ENCODE data around the gene GPATCH4.
"Not testable (repeated sequence)": the region's sequence is repeated elsewhere in the genome, so short reads cannot be mapped to it uniquely, and the experiment has no call there.

GPATCH4 gene

GRCh38 chr1:156626079-156626438 is 24.8 kb upstream of the GPATCH4 start:
- DNase-seq, result no peak

- DNase-seq, result peak; percentile 72
These were observed 24.3 kb upstream of the GPATCH4 start for GRCh38 chr1:156625436-156626078.

GRCh38 chr1:156624814-156625435 is 23.6 kb upstream of the GPATCH4 start:
- peak; percentile 41 for DNase-seq

GRCh38 chr1:156623946-156624813 is 22.9 kb upstream of the GPATCH4 start:
- DNase-seq, result peak; percentile 84

- DNase-seq, result no peak
These were observed 21.5 kb upstream of the GPATCH4 start for GRCh38 chr1:156622581-156623297.

- no peak for DNase-seq
These were observed 18.3 kb upstream of the GPATCH4 start for GRCh38 chr1:156619582-156619955.

- DNase-seq, result peak; percentile 73
These were observed 17.7 kb upstream of the GPATCH4 start, which contains the start of gene HAPLN2 for GRCh38 chr1:156618853-156619581. HAPLN2 (plus strand) TSS chr1:156619415; CDS start chr1:156623491, 4,076 bp downstream.

GRCh38 chr1:156616463-156616862 is 15.2 kb upstream of the GPATCH4 start:
- DNase-seq, result peak; percentile 64

- DNase-seq, result no peak
These were observed 14.7 kb upstream of the GPATCH4 start for GRCh38 chr1:156615946-156616345.

GRCh38 chr1:156612666-156613065 is 11.4 kb upstream of the GPATCH4 start:
- no peak for DNase-seq

GRCh38 chr1:156610072-156610471 is 8.8 kb upstream of the GPATCH4 start:
- DNase-seq, result not testable (repeated sequence)

GRCh38 chr1:156608981-156609380 is 7.7 kb upstream of the GPATCH4 start:
- peak; percentile 83 for DNase-seq

- peak; percentile 94 for DNase-seq
These were observed 6.9 kb upstream of the GPATCH4 start for GRCh38 chr1:156608036-156608674.

GRCh38 chr1:156607344-156607743 is 6.1 kb upstream of the GPATCH4 start:
- DNase-seq, result not testable (repeated sequence)

- DNase-seq, result peak; percentile 54
These were observed 1.3 kb upstream of the GPATCH4 start for GRCh38 chr1:156602557-156602993.

- DNase-seq, result no peak
These were observed 613 bp upstream of the GPATCH4 start for GRCh38 chr1:156601892-156602291.

GRCh38 chr1:156600733-156601121 is 552 bp downstream of the GPATCH4 start:
- peak; percentile 69 for DNase-seq

- peak; percentile 70 for DNase-seq
These were observed 1.5 kb downstream of the GPATCH4 start for GRCh38 chr1:156599811-156600210.

- no peak for DNase-seq
These were observed 2.4 kb downstream of the GPATCH4 start for GRCh38 chr1:156598731-156599432.

GRCh38 chr1:156598125-156598524 is 3.2 kb downstream of the GPATCH4 start:
- no peak for DNase-seq

- DNase-seq, result no peak
These were observed 4.9 kb downstream of the GPATCH4 start for GRCh38 chr1:156596426-156596825.

Measured in DMS53 (cell line).